Esophagus squamous epithelium (tissue), 5 donors: Measurements from ENCODE around the gene RNF17. TPM values are rescaled to one million over a fixed set of nuclear protein-coding genes. Genes with fewer than 3 reads are reported as not detected.

Source experiments
- DNase-seq: peaks from one replicate; lab custom pipeline; 2025; lab: John Stamatoyannopoulos, UW
- H3K27ac ChIP-seq, 4 donors: fragments of 200-600 bp; sonication (generic); one replicate each; pipeline ENCODE4 v1.5.1; 2016 to 2019; ENCODE audit warnings: mild to moderate bottlenecking in 1 of 4
- H3K27me3 ChIP-seq, 4 donors: fragments of 200-600 bp; sonication (generic); 1 replicate in 3 of 4; 2 replicates in 1 of 4; pipeline versions ENCODE4 v1.5.1 to v1.6.0; 2017 to 2021; ENCODE audit warnings: antibody characterized with exemption in 1 of 4
- H3K36me3 ChIP-seq, 3 donors: fragments of 200-600 bp; sonication (generic); one replicate each; pipeline ENCODE4 v1.5.1; 2016 to 2019
- H3K4me1 ChIP-seq, 3 donors: fragments of 200-600 bp; sonication (generic); one replicate each; pipeline ENCODE4 v1.5.1; 2017 to 2019
- H3K4me3 ChIP-seq, 4 donors: fragments of 200-600 bp; sonication (generic); 1 replicate in 3 of 4; 2 replicates in 1 of 4; pipeline ENCODE4 v1.5.1; 2016 to 2019; ENCODE audit warnings: mild to moderate bottlenecking in 2 of 4, moderate library complexity in 1 of 4
- H3K9me3 ChIP-seq, 3 donors: fragments of 200-600 bp; sonication (generic); one replicate each; pipeline ENCODE4 v1.5.1; 2016 to 2019
- POLR2A ChIP-seq, 4 donors: fragments of 450-650 bp; IDR thresholded peaks; one replicate each; pipeline ENCODE4 v1.6.1; 2017; ENCODE audit warnings: antibody characterized with exemption in 4 of 4, mild to moderate bottlenecking in 4 of 4, moderate library complexity in 3 of 4
- WGBS, 2 donors: methylation state at CpG; one replicate each; pipeline ENCODE4 v1.1.5; 2018; 5-methylcytosine and 5-hydroxymethylcytosine counted together
- intact Hi-C: fragments of 100-400 bp; cut with DNase I; formaldehyde crosslinking; loops from one replicate; pipeline ENCODE4 v1.15.0; 2022
- total RNA-seq, 4 donors: library from RNA; depleted of rRNA; stranded (reverse); fragments of >200 nt; gene quantifications; one replicate each; pipeline ENCODE4 v1.1.0, GENCODE V29; 2016
- TF ChIP-seq, protein P1 (sequence below), 6 experiments: fragments of 450-650 bp in 4 of 6; fragments of 200-600 bp in 2 of 6; sonication (generic) in 2 of 6; IDR thresholded peaks; one replicate each; pipeline ENCODE4 v1.5.1; 2016 to 2019; ENCODE audit warnings: antibody characterized with exemption in 6 of 6, mild to moderate bottlenecking in 4 of 6, moderate library complexity in 4 of 6
- donor health status: DM: yes; HTN: yes; CAD: no.

RNF17 gene
- total RNA-seq, 4 donors from 2014 or later: 0.38 TPM; not detected in 3

DNA sequence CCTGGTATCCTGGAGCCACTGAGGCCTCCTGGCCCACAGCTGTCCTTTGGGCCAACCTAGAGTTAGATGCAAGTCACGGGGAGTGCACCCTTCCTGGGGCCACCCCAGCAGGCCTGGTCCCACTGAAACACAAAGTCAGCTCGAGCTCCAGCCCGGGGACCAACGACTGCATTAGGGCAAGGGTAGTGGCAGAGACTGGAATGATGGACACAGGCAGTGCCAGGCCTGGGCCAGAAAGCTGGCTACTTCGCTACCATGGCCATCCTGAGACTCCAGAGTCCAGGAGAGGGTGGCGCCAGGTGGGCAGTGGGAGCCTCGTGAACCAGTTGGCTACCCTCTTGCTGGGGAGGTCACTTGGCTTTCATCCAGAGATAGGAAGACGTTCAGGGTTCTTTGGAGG, 22.2 kb upstream of the RNF17 start:
- Histone ChIP-seq H3K27me3 (peaks cover 0 to 44% (median 0%) of the 10 kb centered on the region in 4 donors), H3K36me3 (no peaks in the 10 kb centered on the region), H3K27ac (no peak overlapping the region), H3K4me1 (peaks cover 3 to 20% (median 6%) of the 10 kb centered on the region in 3 donors), H3K9me3 (no peaks in the 10 kb centered on the region), H3K4me3 (no peak overlapping the region)
- intact Hi-C loops: no loop called here
- 0 to 61% methylated on average over 1 to 3 of the region's 8 CpGs for WGBS, 2 donors
- TF ChIP-seq POLR2A (IDR thresholded peaks at IDR 0.05): no peak
- TF ChIP-seq, protein P1, sequence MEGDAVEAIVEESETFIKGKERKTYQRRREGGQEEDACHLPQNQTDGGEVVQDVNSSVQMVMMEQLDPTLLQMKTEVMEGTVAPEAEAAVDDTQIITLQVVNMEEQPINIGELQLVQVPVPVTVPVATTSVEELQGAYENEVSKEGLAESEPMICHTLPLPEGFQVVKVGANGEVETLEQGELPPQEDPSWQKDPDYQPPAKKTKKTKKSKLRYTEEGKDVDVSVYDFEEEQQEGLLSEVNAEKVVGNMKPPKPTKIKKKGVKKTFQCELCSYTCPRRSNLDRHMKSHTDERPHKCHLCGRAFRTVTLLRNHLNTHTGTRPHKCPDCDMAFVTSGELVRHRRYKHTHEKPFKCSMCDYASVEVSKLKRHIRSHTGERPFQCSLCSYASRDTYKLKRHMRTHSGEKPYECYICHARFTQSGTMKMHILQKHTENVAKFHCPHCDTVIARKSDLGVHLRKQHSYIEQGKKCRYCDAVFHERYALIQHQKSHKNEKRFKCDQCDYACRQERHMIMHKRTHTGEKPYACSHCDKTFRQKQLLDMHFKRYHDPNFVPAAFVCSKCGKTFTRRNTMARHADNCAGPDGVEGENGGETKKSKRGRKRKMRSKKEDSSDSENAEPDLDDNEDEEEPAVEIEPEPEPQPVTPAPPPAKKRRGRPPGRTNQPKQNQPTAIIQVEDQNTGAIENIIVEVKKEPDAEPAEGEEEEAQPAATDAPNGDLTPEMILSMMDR (IDR thresholded peaks at IDR 0.05): no peak
- no peak for DNase-seq

DNA sequence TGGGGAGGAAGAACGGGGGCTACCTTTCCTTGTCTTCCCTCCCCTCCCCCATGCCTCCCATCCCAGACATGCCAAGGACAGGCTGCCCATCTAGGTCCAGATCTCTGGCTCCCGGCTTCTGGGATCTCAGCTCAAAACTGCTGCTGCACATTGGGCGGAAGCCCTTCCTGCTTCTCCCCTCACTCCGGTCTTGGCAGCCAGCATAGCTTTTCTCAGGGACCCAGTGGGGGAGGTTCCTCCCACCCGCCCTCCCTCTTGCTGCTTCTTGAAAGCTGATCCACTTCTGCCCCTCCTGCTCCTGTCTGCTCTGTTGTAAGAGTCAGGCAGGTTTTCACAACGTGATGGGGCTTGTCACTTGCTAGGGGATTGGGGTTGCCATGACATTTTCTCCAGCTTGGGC, 21.7 kb upstream of the RNF17 start:
- intact Hi-C loops: no loop called here
- Histone ChIP-seq H3K27ac (no peak overlapping the region), H3K36me3 (no peaks in the 10 kb centered on the region), H3K4me1 (peaks cover 7 to 25% (median 8%) of the 10 kb centered on the region in 3 donors), H3K9me3 (no peaks in the 10 kb centered on the region), H3K27me3 (peaks cover 0 to 49% (median 0%) of the 10 kb centered on the region in 4 donors), H3K4me3 (no peak overlapping the region)
- TF ChIP-seq POLR2A (IDR thresholded peaks at IDR 0.05): no peak
- TF ChIP-seq, protein P1 (IDR thresholded peaks at IDR 0.05): no peak
- WGBS, 2 donors: 26 to 42% methylated on average over 3 to 4 of the region's 6 CpGs
- DNase-seq: no peak

DNA sequence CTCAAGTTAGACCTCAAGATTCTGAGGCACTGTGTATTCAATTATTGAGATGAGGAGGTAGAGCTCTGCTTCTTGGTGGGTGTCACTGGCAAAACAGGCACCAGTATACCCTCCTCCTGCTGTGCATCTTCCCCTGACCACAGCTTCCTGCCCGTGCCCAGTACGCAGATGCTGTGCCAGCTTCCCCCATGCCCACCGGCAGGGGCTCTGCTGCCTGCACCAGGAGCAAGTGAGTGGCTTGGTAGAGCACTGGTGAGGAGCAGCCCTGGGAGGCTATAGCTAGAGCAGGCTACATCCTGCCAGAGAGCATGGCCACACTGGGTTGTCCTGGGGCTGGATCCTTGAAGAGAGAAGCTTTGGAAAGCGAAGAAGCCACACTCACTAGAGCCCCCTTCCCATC, 21.0 kb upstream of the RNF17 start:
- intact Hi-C loops: no loop called here
- H3K9me3 ChIP-seq: no peaks in the 10 kb centered on the region
- DNase-seq: no peak
- no peak overlapping the region for H3K27ac ChIP-seq
- H3K36me3 ChIP-seq: no peaks in the 10 kb centered on the region
- WGBS, 2 donors: no CpG with 5 or more reads among the region's 4 CpGs
- H3K4me3 ChIP-seq: no peak overlapping the region
- H3K4me1 ChIP-seq: peaks cover 14 to 32% (median 15%) of the 10 kb centered on the region in 3 donors
- peaks cover 0 to 55% (median 0%) of the 10 kb centered on the region in 4 donors for H3K27me3 ChIP-seq
- TF ChIP-seq, protein P1 (IDR thresholded peaks at IDR 0.05): no peak

DNA sequence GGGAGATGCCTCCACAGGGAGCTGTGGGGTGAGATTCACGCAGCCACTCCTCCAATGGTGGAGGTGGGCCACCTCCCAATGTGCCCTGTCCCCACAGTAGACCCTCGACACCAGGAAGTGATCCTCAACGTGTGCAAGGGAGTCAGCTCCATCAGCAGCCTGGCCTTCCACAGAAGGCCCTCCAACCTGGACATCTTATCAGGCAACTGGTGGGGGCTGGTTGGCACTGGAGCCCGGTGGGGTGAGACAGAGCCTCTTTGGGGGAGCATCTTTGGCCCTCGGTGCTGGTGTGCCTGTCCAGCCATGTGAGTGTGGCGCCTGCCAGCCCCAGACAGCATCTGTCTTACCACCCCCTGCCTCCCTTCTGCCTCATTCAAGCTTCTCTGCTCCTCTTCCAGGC, 19.7 kb upstream of the RNF17 start:
- intact Hi-C loops: no loop called here
- Histone ChIP-seq H3K4me1 (peaks cover 16 to 36% (median 17%) of the 10 kb centered on the region in 3 donors), H3K9me3 (no peaks in the 10 kb centered on the region), H3K36me3 (no peaks in the 10 kb centered on the region), H3K27ac (no peak overlapping the region), H3K4me3 (no peak overlapping the region), H3K27me3 (peaks cover 0 to 65% (median 0%) of the 10 kb centered on the region in 4 donors)
- 49% methylated on average over 4 of the region's 6 CpGs; no CpG with 5 or more reads in 1 of the 2 donors for WGBS, 2 donors
- no peak for DNase-seq
- no peak for TF ChIP-seq POLR2A (IDR thresholded peaks at IDR 0.05)
- TF ChIP-seq, protein P1 (IDR thresholded peaks at IDR 0.05): no peak

DNA sequence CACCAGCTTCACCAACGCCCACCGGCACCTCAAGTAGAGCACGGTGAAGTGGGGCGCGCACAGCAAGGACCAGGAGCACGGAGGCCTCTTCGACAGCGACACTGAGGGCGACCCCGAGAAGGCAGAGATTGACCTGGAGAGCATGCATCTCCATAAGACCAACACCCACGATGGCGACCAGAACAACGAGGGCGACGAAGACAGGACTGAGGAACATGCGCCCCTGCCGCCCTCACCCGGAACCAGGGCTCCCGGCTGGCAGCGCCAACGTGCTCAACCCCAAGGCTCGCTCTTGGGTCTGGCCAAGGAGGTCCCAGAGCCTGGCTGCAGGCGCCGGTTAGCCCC, 18.5 kb upstream of the RNF17 start:
- WGBS, 2 donors: 70% methylated on average over 2 of the region's 24 CpGs; no CpG with 5 or more reads in 1 of the 2 donors
- DNase-seq: no peak
- peaks cover 0 to 75% (median 0%) of the 10 kb centered on the region in 4 donors for H3K27me3 ChIP-seq
- no peak overlapping the region for H3K4me3 ChIP-seq
- no peak overlapping the region for H3K27ac ChIP-seq
- H3K36me3 ChIP-seq: no peaks in the 10 kb centered on the region
- peaks cover 16 to 36% (median 17%) of the 10 kb centered on the region in 3 donors for H3K4me1 ChIP-seq
- intact Hi-C loops: no loop called here
- no peaks in the 10 kb centered on the region for H3K9me3 ChIP-seq
- TF ChIP-seq POLR2A (IDR thresholded peaks at IDR 0.05): no peak
- TF ChIP-seq, protein P1 (IDR thresholded peaks at IDR 0.05): no peak
